ACC112 (cell line): ENCODE data around the gene HNRNPCL4.
"Not testable (repeated sequence)": the region's sequence is repeated elsewhere in the genome, so short reads cannot be mapped to it uniquely, and the experiment has no call there.

Source experiments
- H2AFZ ChIP-seq: fragments of 200-600 bp; sonication (generic); one replicate; pipeline ENCODE4 v1.6.0; 2017; ENCODE audit warnings: antibody characterized with exemption, low read length; ENCODE audit not compliant: unreplicated experiment
- H3K27ac ChIP-seq: fragments of 200-600 bp; sonication (generic); 2 replicates; pipeline ENCODE4 v1.5.1; 2014; ENCODE audit warnings: low read depth, mild to moderate bottlenecking, antibody characterized with exemption, low read length, moderate library complexity
- H3K27me3 ChIP-seq: fragments of 200-600 bp; sonication (generic); 2 replicates; pipeline ENCODE4 v1.6.1; 2014; ENCODE audit warnings: mild to moderate bottlenecking, antibody characterized with exemption, low read length, moderate library complexity, mixed read lengths; ENCODE audit not compliant: insufficient read depth
- H3K36me3 ChIP-seq: fragments of 200-600 bp; sonication (generic); 2 replicates; pipeline ENCODE4 v1.6.1; 2016; ENCODE audit warnings: mild to moderate bottlenecking, antibody characterized with exemption, low read length, moderate library complexity, mixed read lengths; ENCODE audit not compliant: insufficient read depth
- H3K4me1 ChIP-seq: fragments of 200-600 bp; sonication (generic); one replicate; pipeline ENCODE4 v1.6.1; 2016; ENCODE audit warnings: low read length, mixed read lengths; ENCODE audit not compliant: insufficient read depth, unreplicated experiment, control insufficient read depth
- H3K4me3 ChIP-seq: fragments of 200-600 bp; sonication (generic); 2 replicates; pipeline ENCODE4 v1.5.1; 2014; ENCODE audit warnings: mild to moderate bottlenecking, low read depth, low read length
- H3K79me2 ChIP-seq: fragments of 200-600 bp; sonication (generic); one replicate; pipeline ENCODE4 v1.6.0; 2016; ENCODE audit warnings: low read length; ENCODE audit not compliant: control insufficient read depth, unreplicated experiment, insufficient read depth

Gene HNRNPCL4

DNA sequence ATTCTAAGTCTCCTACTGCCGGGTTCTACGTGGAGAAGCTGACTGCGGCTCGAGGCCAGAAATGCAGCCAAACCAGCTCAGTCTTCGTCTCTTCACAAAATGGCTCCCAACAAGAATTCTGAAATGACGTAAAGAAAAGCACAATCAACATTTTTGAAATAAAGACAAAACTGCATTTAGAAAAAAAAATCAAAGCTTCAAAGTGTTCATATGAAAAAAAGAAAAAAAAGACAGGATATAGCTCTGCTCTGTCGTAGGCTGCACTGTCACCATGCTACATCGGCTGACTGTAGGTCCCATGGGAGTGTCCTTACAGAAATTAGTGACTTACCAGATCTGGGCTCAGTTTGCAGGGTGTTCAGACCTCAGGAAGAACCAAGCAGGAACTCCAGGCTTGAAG is at the start of gene HNRNPCL4:
HNRNPCL4 (minus strand) TSS at position 101 of the 400 bp plus-strand sequence. CDS start 164 bp downstream, outside the sequence.
- H3K36me3 ChIP-seq, H3K79me2 ChIP-seq, H3K4me1 ChIP-seq, H2AFZ ChIP-seq, H3K27ac ChIP-seq, H3K27me3 ChIP-seq, H3K4me3 ChIP-seq: not testable (repeated sequence)

DNA sequence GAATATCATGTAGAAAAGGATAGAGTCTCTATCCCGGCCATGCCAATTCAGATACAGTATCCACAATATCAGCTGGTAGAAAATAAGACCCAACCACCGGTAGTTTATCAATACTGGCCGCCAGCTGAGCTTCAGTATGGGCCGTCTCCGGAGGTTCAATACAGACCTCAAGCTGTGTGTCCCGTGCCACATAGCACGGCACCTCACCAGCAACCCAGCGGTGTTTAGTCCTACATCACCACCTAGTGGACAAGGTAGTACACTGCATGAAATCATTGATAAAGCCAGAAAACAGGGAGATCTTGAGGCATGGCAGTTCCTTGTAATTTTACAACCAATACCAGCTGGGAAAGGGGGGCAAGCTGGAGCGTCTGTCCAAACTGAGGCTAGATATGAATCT is 43.3 kb upstream of the HNRNPCL4 start:
- not testable (repeated sequence) for H3K36me3 ChIP-seq, H3K27ac ChIP-seq, H3K4me1 ChIP-seq, H2AFZ ChIP-seq, H3K27me3 ChIP-seq, H3K4me3 ChIP-seq, H3K79me2 ChIP-seq

DNA sequence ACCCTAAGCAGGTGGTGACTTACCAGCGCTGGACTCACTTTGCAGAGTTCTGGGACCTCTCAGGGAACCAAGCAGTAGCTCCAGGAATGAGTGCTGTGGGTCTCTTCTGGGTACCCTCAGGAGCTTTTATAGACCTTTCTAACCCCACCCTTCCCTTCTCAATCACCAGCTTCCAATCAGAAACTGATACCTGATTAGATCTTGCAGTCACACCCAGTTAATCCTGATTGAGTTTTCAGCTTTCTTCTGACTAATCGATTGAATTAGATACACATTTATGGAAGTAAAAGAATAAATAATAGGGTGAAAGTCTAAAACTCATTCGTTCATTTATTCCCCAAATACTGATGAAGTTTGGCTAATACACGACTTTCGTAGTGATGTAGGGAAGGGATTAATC is 35.9 kb upstream of the HNRNPCL4 start, which contains the start of gene PRAMEF13:
PRAMEF13 (minus strand) TSS at position 101 of the 400 bp plus-strand sequence. CDS start 1,820 bp downstream, outside the sequence.
- not testable (repeated sequence) for H3K36me3 ChIP-seq, H3K27me3 ChIP-seq

DNA sequence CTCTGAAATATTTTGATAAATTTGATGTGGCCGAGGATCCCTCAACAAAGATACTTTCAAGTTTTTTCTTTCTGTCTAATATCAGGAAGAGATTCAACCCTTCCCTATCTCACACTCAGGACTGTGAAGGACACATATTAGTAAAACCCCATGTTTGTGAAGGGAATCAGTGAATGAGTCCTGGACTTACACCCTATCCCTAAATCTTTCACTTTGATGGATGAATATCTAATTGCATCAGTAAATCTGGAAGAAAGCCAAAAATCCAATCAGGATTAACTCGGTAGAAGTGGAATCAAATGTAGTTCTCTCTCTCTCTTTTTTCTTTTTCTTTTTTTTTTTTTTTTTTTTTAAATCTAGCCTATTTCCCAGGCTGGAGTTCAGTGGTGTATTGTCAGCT is 6.1 kb upstream of the HNRNPCL4 start, which contains the start of gene PRAMEF9:
PRAMEF9 (plus strand) TSS at position 301 of the 400 bp plus-strand sequence. CDS start 3,433 bp downstream, outside the sequence.
- not testable (repeated sequence) for H3K79me2 ChIP-seq, H3K36me3 ChIP-seq, H3K27me3 ChIP-seq, H3K27ac ChIP-seq, H2AFZ ChIP-seq, H3K4me3 ChIP-seq, H3K4me1 ChIP-seq

More for the DNA sequence above, 35.9 kb upstream of the HNRNPCL4 start, which contains the start of gene PRAMEF13:
- not testable (repeated sequence) for H3K27ac ChIP-seq, H2AFZ ChIP-seq, H3K4me1 ChIP-seq, H3K4me3 ChIP-seq, H3K79me2 ChIP-seq

DNA sequence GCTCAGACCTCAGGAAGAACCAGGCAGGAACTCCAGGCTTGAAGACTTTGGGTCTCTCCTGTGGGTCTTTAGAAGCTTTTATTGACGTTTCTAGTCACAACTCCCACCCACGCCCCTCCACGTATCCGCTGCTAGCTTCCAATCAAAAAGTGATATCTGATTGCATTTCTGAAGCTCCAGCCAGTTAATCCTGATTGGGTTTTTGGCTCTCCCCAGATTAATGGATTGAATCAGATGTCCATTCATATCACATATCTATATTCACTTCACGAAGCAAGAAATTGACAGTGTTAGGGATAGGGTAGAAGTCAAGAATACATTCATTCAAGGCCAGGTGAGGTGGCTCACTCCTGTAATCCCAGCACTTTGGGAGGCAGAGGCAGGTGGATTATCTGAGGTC is 9.5 kb downstream of the HNRNPCL4 start, which contains the start of gene PRAMEF26:
PRAMEF26 (minus strand) TSS at position 101 of the 400 bp plus-strand sequence. CDS start 2,914 bp downstream, outside the sequence.
- not testable (repeated sequence) for H3K27me3 ChIP-seq, H2AFZ ChIP-seq, H3K79me2 ChIP-seq, H3K27ac ChIP-seq, H3K36me3 ChIP-seq, H3K4me1 ChIP-seq, H3K4me3 ChIP-seq

DNA sequence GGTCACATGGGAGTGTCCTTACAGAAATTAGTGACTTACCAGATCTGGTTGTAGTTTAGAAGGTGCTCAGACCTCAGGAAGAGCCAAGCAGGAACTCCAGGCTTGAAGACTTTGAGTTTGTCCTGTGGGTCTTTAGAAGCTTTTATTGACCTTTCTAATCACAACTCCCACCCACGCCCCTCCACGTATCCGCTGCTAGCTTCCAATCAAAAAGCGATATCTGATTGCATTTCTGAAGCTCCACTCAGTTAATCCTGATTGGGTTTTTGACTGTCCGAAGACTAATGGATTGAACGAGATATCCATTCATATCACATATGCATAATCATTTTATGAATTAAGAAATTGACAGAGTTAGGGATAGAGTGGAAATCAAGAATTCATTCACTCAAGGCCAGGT is 48.7 kb downstream of the HNRNPCL4 start, which contains the start of gene HNRNPCL2:
HNRNPCL2 (minus strand) TSS at position 101 of the 400 bp plus-strand sequence. CDS start 454 bp downstream, outside the sequence.
- not testable (repeated sequence) for H3K4me3 ChIP-seq, H2AFZ ChIP-seq, H3K27ac ChIP-seq, H3K36me3 ChIP-seq, H3K79me2 ChIP-seq, H3K27me3 ChIP-seq, H3K4me1 ChIP-seq
